B cell (primary cell): Measurements from ENCODE around the gene NOXA1. TPM values are rescaled to one million over a fixed set of nuclear protein-coding genes. Genes with fewer than 3 reads are reported as not detected.

ENCODE experiments used
- ATAC-seq: fragments of 200-7000 bp; cut with Tn5 transposase; one replicate; pipeline ENCODE4 v1.10.0; 2021; ENCODE audit warnings: low read depth, mild to moderate bottlenecking, moderate number of reproducible peaks, moderate library complexity
- CTCF ChIA-PET: fragments of 350-600 bp; sonication (Branson Sonifier 250); formaldehyde crosslinking; loops from one replicate; lab custom pipeline; 2021; ENCODE audit warnings: antibody characterized with exemption, inconsistent platforms; lab: Charles Lee
- POLR2A ChIA-PET: fragments of 350-600 bp; sonication (Branson Sonifier 250); formaldehyde crosslinking; loops from one replicate; lab custom pipeline; 2021; ENCODE audit warnings: antibody characterized with exemption; lab: Charles Lee
- DNase-seq: peaks from one replicate; pipeline ENCODE4 v3.0.0; 2013
- H2AFZ ChIP-seq: 2 replicates; pipeline ENCODE4 v1.6.1; 2012; ENCODE audit warnings: mild to moderate bottlenecking, low read depth, low read length; ENCODE audit not compliant: insufficient read depth, poor library complexity, severe bottlenecking
- H3K27ac ChIP-seq, 2 donors: 1 replicate in 1 of 2; 2 replicates in 1 of 2; pipeline ENCODE4 v1.5.1; 2012 to 2013; ENCODE audit warnings: low read length in 2 of 2, mild to moderate bottlenecking in 2 of 2, moderate library complexity in 1 of 2
- H3K27me3 ChIP-seq, 4 experiments: fragments of 200-600 bp in 1 of 4; sonication (generic) in 1 of 4; replicated peaks in 1 of 4; 1 replicate in 2 of 4; 2 replicates in 2 of 4; pipeline versions ENCODE4 v1.6.1 to v1.7.0; 2013 to 2016; ENCODE audit warnings: low read length in 3 of 4, mild to moderate bottlenecking in 2 of 4, mixed read lengths in 1 of 4, moderate library complexity in 1 of 4; ENCODE audit not compliant: insufficient read depth in 4 of 4, control insufficient read depth in 3 of 4; ENCODE audit errors: control extremely low read depth in 1 of 4
- H3K36me3 ChIP-seq, 2 experiments: replicated peaks in 1 of 2; 1 replicate in 1 of 2; 2 replicates in 1 of 2; pipeline versions ENCODE4 v1.6.1 to v1.7.1; 2013; ENCODE audit warnings: low read length in 1 of 2; ENCODE audit not compliant: insufficient read depth in 2 of 2, control insufficient read depth in 1 of 2; ENCODE audit errors: control extremely low read depth in 1 of 2, extremely low read depth in 1 of 2
- H3K4me1 ChIP-seq, 2 donors: fragments of 200-600 bp in 1 of 2; sonication (generic) in 1 of 2; 1 replicate in 1 of 2; 2 replicates in 1 of 2; pipeline versions ENCODE4 v1.5.1 to v1.6.1; 2013 to 2017; ENCODE audit warnings: low read length in 2 of 2; ENCODE audit not compliant: control insufficient read depth in 2 of 2, insufficient read depth in 2 of 2
- H3K4me2 ChIP-seq: replicated peaks from 2 replicates; pipeline ENCODE3; 2012; ENCODE audit warnings: mild to moderate bottlenecking, low read depth, low read length; ENCODE audit not compliant: poor library complexity, severe bottlenecking
- H3K4me3 ChIP-seq, 5 experiments: fragments of 200-600 bp in 1 of 5; sonication (generic) in 1 of 5; 1 replicate in 3 of 5; 2 replicates in 2 of 5; pipeline versions ENCODE4 v1.5.1 to v1.7.0; 2011 to 2016; ENCODE audit warnings: low read length in 4 of 5, mild to moderate bottlenecking in 4 of 5, low read depth in 2 of 5, control low read depth in 1 of 5, moderate library complexity in 1 of 5; ENCODE audit not compliant: insufficient read depth in 1 of 5; ENCODE audit errors: control extremely low read depth in 1 of 5, extremely low read depth in 1 of 5
- H3K79me2 ChIP-seq: fragments of 200-600 bp; sonication (generic); one replicate; pipeline ENCODE4 v1.6.0; 2016; ENCODE audit warnings: low read length; ENCODE audit not compliant: control insufficient read depth, insufficient read depth
- H3K9ac ChIP-seq: fragments of 200-600 bp; sonication (generic); 2 replicates; pipeline ENCODE4 v1.6.1; 2017; ENCODE audit warnings: mild to moderate bottlenecking, low read length, moderate library complexity
- H3K9me3 ChIP-seq, 3 donors: one replicate each; pipeline versions ENCODE4 v1.6.1 to v1.7.1; 2013; ENCODE audit warnings: low read length in 2 of 3; ENCODE audit not compliant: control insufficient read depth in 2 of 3, insufficient read depth in 1 of 3; ENCODE audit errors: control extremely low read depth in 1 of 3
- H4K20me1 ChIP-seq: 2 replicates; pipeline ENCODE4 v1.6.0; 2012; ENCODE audit warnings: mild to moderate bottlenecking, low read length; ENCODE audit not compliant: insufficient read depth, control insufficient read depth, poor library complexity, severe bottlenecking
- H3K27ac Mint-ChIP-seq: one replicate; pipeline ENCODE4 v1.8.0; 2021; ENCODE audit warnings: mixed read lengths
- H3K27me3 Mint-ChIP-seq: one replicate; pipeline ENCODE4 v1.8.0; 2021; ENCODE audit warnings: mixed read lengths
- H3K4me1 Mint-ChIP-seq: one replicate; pipeline ENCODE4 v1.8.0; 2021; ENCODE audit warnings: mixed read lengths
- H3K4me3 Mint-ChIP-seq: one replicate; pipeline ENCODE4 v1.8.0; 2021; ENCODE audit warnings: mixed read lengths
- H3K9me3 Mint-ChIP-seq: one replicate; pipeline ENCODE4 v1.8.0; 2022; ENCODE audit warnings: mixed read lengths; ENCODE audit not compliant: insufficient read depth
- CTCF ChIP-seq: fragments of 200-600 bp; IDR thresholded peaks from one replicate; pipeline ENCODE4 v1.8.0; 2022; ENCODE audit warnings: antibody characterized with exemption, mild to moderate bottlenecking
- EZH2 ChIP-seq: IDR thresholded peaks from 2 replicates; pipeline ENCODE4 v1.6.1; 2012; ENCODE audit warnings: borderline replicate concordance, low read depth, mild to moderate bottlenecking, moderate library complexity, low read length; ENCODE audit not compliant: insufficient read depth, poor library complexity, severe bottlenecking
- WGBS: methylation state at CpG from one replicate; pipeline ENCODE4 v1.1.5; 2013; ENCODE audit warnings: missing lambda C conversion rate; ENCODE audit not compliant: insufficient coverage; 5-methylcytosine and 5-hydroxymethylcytosine counted together
- intact Hi-C: fragments of 100-400 bp; cut with micrococcal nuclease; formaldehyde crosslinking; loops from one replicate; pipeline ENCODE4 v1.10.0; 2022
- polyA plus RNA-seq: library from polyadenylated mRNA; depleted of rRNA; stranded (reverse); fragments of >200 nt; gene quantifications from 2 replicates; pipeline ENCODE4 v1.2.3, GENCODE V29; 2012
- total RNA-seq, 2 donors: library from RNA; stranded (reverse); fragments of 120-200 nt in 1 of 2; gene quantifications; 1 replicate in 1 of 2; 2 replicates in 1 of 2; pipeline versions ENCODE4 v1.2.3 to v1.2.4, GENCODE V29; 2013 to 2022

The NOXA1 gene
- total and polyA plus RNA-seq, 2 donors (not counting 1 experiment from before 2014, with no cell fraction given): 5.7 to 7.7 TPM

- peaks cover 9% of the 10 kb centered on the region for H4K20me1 ChIP-seq
- ChIA-PET POLR2A (interaction anchor here (1.0 kb wide), 2 partner anchors 222 to 376 kb away, joined by 3 to 5 read pairs; partner anchors contain the start of gene MAN1B1), CTCF (interaction anchor here (1.0 to 1.3 kb wide), 3 partner anchors 15 to 40 kb away, joined by 4 to 6 read pairs (median 4); partner anchors contain the start of genes EXD3 and NOXA1)
- TF ChIP-seq EZH2 (no peak), CTCF (no peak)
- Mint-ChIP-seq H3K9me3 (no peaks in the 10 kb centered on the region), H3K27me3 (no peaks in the 10 kb centered on the region), H3K4me3 (peak overlapping the region; percentile 79), H3K27ac (peak overlapping the region; percentile 88), H3K4me1 (peaks cover 21% of the 10 kb centered on the region)
- DNase-seq (no peak), ATAC-seq (no peak)
- H3K79me2 ChIP-seq: peaks cover 6% of the 10 kb centered on the region
- H3K27me3 ChIP-seq: no peaks in the 10 kb centered on the region
- H3K36me3 ChIP-seq: no peaks in the 10 kb centered on the region
- WGBS: 96% methylated on average over 16 of the region's 25 CpGs
- H3K9ac ChIP-seq: peak overlapping the region; percentile 65
- peak overlapping the region; percentile 77 for H2AFZ ChIP-seq
- peak overlapping the region; percentile 99 for H3K4me2 ChIP-seq
- peaks cover 0 to 4% (median 0%) of the 10 kb centered on the region in 3 donors for H3K9me3 ChIP-seq
- peak overlapping the region in 4 of 5 experiments; percentile 37 to 56 (median 48) for H3K4me3 ChIP-seq
- intact Hi-C loops: no loop called here
- peaks cover 39 to 44% of the 10 kb centered on the region in 2 donors for H3K4me1 ChIP-seq
- peak overlapping the region; percentile 84 to 89 for H3K27ac ChIP-seq
Measured at GRCh38 chr9:137462396-137462985, 39.3 kb downstream of the NOXA1 start.
